Ascending aorta (tissue), 2 donors: Measurements from ENCODE around the gene SPACA6. TPM values are rescaled to one million over a fixed set of nuclear protein-coding genes. Genes with fewer than 3 reads are reported as not detected.
A peak's percentile ranks its signal among the peaks of the same experiment; 100 is the strongest.

Experiments
- DNase-seq, 2 donors: peaks; one replicate each; pipeline ENCODE4 v3.0.0-alpha.2; 2019; ENCODE audit warnings: low spot score in 2 of 2
- H3K27ac ChIP-seq, 2 donors: fragments of 200-600 bp; sonication (generic); one replicate each; pipeline ENCODE4 v1.5.1; 2016 to 2017; ENCODE audit warnings: mild to moderate bottlenecking in 1 of 2
- H3K27me3 ChIP-seq: fragments of 200-600 bp; sonication (generic); one replicate; pipeline ENCODE4 v1.5.1; 2017
- H3K36me3 ChIP-seq, 2 donors: fragments of 200-600 bp; sonication (generic); one replicate each; pipeline ENCODE4 v1.5.1; 2016
- H3K4me1 ChIP-seq, 2 donors: fragments of 200-600 bp; sonication (generic); one replicate each; pipeline ENCODE4 v1.5.1; 2016 to 2017; ENCODE audit warnings: mild to moderate bottlenecking in 1 of 2
- H3K4me3 ChIP-seq, 2 donors: fragments of 200-600 bp; sonication (generic); one replicate each; pipeline ENCODE4 v1.5.1; 2016 to 2017; ENCODE audit warnings: mild to moderate bottlenecking in 1 of 2
- H3K9me3 ChIP-seq, 2 donors: fragments of 200-600 bp; sonication (generic); one replicate each; pipeline ENCODE4 v1.5.1; 2016
- intact Hi-C: fragments of 100-400 bp; cut with DNase I; formaldehyde crosslinking; loops from one replicate; pipeline ENCODE4 v1.15.1; 2023
- total RNA-seq: library from RNA; depleted of rRNA; stranded (reverse); fragments of >200 nt; gene quantifications from one replicate; pipeline ENCODE4 v1.1.0, GENCODE V29; 2016
- TF ChIP-seq, protein P1 (sequence below), 3 experiments: fragments of 200-600 bp in 2 of 3; fragments of 450-650 bp in 1 of 3; sonication (generic) in 2 of 3; IDR thresholded peaks; one replicate each; pipeline ENCODE4 v1.5.1; 2016 to 2019; ENCODE audit warnings: antibody characterized with exemption in 3 of 3, mild to moderate bottlenecking in 1 of 3, moderate library complexity in 1 of 3

SPACA6 gene
- total RNA-seq, 1 donor from 2014 or later: 16.0 TPM

DNA sequence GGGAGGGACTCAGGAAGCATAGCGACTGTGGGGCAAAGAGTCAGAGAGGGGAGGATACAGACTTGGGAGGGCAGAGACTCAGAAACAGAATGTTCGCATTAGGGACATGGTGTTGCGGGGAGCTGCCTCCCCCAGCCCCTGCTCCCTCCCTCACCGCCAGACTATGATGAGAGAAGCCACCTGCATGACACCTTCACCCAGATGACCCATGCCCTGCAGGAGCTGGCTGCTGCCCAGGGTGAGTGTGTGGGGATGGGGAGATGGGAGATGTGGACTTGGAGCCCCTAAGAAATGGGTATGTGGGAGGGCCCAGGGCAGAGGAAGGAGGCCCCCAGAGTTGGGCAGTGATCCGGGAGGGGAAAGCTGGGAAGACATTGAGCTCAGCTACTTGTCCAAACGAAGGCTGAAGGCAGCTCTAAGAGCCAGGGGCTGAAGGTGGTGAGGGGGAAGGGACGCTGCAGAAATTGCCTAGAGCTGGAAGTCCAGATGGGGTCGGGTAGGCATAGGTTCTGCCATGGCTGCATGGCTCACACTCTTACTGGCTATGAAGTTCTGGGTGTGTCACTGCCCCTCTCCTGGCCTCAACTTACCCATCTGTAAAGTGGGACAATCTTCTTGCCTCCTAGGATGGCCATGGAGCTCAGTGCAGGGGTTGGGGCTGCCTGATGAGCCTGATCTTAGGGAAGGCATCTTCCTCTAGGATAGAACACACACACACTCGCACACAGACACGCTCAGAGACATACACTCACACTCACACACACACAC is 1.4 kb downstream of the SPACA6 start:
- intact Hi-C loops: loop anchor here (10.0 kb wide), 1 partner anchor 1320 kb away; the partner anchor contains the start of gene NR1H2
- H3K36me3 ChIP-seq: peaks cover 28 to 60% of the 10 kb centered on the region in 2 donors
- no peak overlapping the region for H3K27ac ChIP-seq

DNA sequence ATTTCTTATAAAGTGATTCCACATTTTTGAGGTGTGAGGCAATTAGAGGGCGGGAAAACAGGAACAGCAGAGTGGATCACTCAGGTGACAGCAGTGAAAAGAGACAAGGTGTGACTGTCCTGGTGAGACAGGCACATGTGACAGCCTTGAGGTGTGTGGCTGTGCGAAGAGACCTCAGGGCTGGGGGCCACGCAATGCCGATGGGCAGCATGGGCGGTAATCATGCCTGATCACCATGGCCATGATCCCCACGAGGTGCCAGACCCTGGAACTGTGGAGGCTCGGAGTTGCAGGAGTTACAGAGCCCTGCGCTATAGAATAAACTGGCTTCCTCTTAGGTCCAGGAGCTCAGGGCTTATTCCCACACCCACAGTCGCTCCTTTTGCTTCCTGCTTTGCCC is 2.0 kb downstream of the SPACA6 start:
- peaks cover 7 to 13% of the 10 kb centered on the region in 2 donors for H3K4me1 ChIP-seq
- H3K27me3 ChIP-seq: no peaks in the 10 kb centered on the region
- TF ChIP-seq, protein P1, sequence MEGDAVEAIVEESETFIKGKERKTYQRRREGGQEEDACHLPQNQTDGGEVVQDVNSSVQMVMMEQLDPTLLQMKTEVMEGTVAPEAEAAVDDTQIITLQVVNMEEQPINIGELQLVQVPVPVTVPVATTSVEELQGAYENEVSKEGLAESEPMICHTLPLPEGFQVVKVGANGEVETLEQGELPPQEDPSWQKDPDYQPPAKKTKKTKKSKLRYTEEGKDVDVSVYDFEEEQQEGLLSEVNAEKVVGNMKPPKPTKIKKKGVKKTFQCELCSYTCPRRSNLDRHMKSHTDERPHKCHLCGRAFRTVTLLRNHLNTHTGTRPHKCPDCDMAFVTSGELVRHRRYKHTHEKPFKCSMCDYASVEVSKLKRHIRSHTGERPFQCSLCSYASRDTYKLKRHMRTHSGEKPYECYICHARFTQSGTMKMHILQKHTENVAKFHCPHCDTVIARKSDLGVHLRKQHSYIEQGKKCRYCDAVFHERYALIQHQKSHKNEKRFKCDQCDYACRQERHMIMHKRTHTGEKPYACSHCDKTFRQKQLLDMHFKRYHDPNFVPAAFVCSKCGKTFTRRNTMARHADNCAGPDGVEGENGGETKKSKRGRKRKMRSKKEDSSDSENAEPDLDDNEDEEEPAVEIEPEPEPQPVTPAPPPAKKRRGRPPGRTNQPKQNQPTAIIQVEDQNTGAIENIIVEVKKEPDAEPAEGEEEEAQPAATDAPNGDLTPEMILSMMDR (IDR thresholded peaks at IDR 0.05): no peak
- H3K36me3 ChIP-seq: peaks cover 28 to 63% of the 10 kb centered on the region in 2 donors
- no peak for DNase-seq
- intact Hi-C loops: loop anchor here (10.0 kb wide), 1 partner anchor 1320 kb away; the partner anchor contains the start of gene NR1H2
- no peak overlapping the region for H3K27ac ChIP-seq
- H3K4me3 ChIP-seq: no peak overlapping the region
- H3K9me3 ChIP-seq: no peaks in the 10 kb centered on the region

More for the DNA sequence above, 1.4 kb downstream of the SPACA6 start:
- Histone ChIP-seq H3K4me1 (peaks cover 7 to 13% of the 10 kb centered on the region in 2 donors), H3K27me3 (no peaks in the 10 kb centered on the region), H3K9me3 (no peaks in the 10 kb centered on the region), H3K4me3 (no peak overlapping the region)
- TF ChIP-seq, protein P1 (IDR thresholded peaks at IDR 0.05): no peak
- DNase-seq: no peak

DNA sequence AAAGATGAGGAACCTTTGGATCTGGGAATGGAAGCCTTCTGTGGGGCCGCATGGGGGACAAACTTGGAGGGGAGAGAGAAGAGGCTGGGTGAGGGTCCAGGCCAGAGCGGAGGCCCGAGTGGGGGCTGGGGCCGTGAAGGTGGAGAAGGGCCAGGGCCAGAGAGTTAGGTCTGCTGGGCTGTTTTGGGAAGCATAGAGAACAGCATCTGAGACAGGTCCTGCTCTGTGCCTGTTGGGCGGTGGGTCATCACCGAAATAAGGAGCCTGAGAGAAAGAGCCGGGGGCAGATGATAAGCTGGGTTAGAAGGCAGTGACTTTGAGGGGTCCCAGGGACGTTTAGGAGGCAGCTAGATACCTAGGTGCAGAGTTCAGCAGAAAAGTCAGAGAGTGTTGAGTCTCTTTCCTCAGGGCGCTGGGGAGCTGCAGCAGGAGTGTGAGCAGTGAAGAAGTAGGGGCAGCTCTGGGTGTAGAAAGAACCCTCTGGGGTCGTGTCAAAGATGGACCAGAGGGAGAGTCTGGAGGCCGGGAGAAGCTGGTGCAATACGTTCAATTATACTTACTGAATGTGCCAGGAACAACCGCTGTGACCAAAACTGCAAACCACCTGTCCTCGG is 2.7 kb downstream of the SPACA6 start:
- intact Hi-C loops: loop anchor here (10.0 kb wide), 1 partner anchor 1321 kb away; the partner anchor contains the start of gene NR1H2
- Histone ChIP-seq H3K27me3 (no peaks in the 10 kb centered on the region), H3K4me3 (no peak overlapping the region), H3K36me3 (peaks cover 28 to 65% of the 10 kb centered on the region in 2 donors), H3K9me3 (no peaks in the 10 kb centered on the region), H3K4me1 (peaks cover 7 to 13% of the 10 kb centered on the region in 2 donors), H3K27ac (no peak overlapping the region)
- DNase-seq: no peak
- TF ChIP-seq, protein P1 (IDR thresholded peaks at IDR 0.05): no peak

DNA sequence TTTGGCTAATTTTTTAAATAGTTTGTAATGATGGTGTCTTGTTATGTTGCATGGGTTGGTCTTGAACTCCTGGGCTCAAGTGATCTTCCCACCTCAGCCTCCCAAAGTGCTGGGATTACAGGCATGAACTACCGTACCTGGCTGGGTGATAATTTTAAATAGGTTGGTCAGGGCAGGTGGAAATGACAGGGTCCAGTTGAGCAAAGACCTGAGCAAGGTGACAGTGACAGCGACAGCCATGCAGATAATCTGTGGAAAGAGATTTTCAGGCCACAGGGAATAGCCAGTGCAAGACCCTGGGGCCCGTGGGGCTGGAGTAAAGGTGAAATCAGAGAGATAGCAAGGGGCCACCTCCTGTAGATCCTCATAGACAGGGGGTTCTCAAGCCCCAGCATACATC is 3.5 kb downstream of the SPACA6 start:
- Histone ChIP-seq H3K27me3 (no peaks in the 10 kb centered on the region), H3K4me3 (no peak overlapping the region), H3K4me1 (peaks cover 7 to 10% of the 10 kb centered on the region in 2 donors), H3K27ac (no peak overlapping the region), H3K36me3 (peaks cover 28 to 72% of the 10 kb centered on the region in 2 donors), H3K9me3 (no peaks in the 10 kb centered on the region)
- no peak for DNase-seq
- intact Hi-C loops: loop anchor here (10.0 kb wide), 1 partner anchor 1322 kb away; the partner anchor contains the start of gene NR1H2
- TF ChIP-seq, protein P1 (IDR thresholded peaks at IDR 0.05): no peak

DNA sequence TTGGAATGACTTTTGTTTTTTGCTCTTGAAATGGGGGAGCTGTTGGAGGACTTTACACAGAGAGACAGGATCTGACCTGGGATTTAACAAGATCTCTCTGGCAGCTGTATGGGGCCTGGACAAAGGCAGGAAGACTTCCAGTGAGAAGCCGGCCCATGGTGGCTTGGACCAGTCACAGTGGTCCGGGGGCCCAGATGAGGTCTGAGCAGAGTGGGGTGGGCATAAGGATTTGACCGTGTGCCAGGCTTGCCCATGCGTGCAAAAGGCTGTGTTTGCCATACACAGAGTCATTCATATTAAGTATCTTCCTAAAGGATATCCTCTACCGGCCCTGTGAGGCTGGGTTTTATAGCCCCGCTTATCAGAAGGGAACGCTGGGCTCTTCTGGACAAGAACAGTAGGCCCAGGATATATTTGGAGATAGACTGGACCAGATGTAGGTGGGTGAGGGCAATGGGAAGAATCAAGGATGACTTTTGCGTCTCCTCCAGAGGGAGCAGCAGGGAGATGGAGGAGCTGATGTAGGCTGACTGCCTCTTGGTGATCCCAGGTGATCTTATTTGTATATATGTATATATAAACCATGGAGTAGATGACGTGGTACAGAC is 4.1 kb downstream of the SPACA6 start:
- Histone ChIP-seq H3K36me3 (peaks cover 28 to 75% of the 10 kb centered on the region in 2 donors), H3K4me1 (peaks cover 3 to 7% of the 10 kb centered on the region in 2 donors), H3K4me3 (no peak overlapping the region), H3K27ac (no peak overlapping the region), H3K9me3 (no peaks in the 10 kb centered on the region), H3K27me3 (no peaks in the 10 kb centered on the region)
- intact Hi-C loops: loop anchor here (10.0 kb wide), 1 partner anchor 1322 kb away; the partner anchor contains the start of gene NR1H2
- DNase-seq: peak in 1 of 2 donors; percentile 61
- TF ChIP-seq, protein P1 (IDR thresholded peaks at IDR 0.05): no peak
